ENCODE measurements around the gene WNT11. TPM values are rescaled to one million over a fixed set of nuclear protein-coding genes. Genes with fewer than 3 reads are reported as not detected.
A peak's percentile ranks its signal among the peaks of the same experiment; 100 is the strongest.

Gene WNT11
- total RNA-seq, 2 donors from 2014 or later, result 39.2 to 59.3 TPM

DNA sequence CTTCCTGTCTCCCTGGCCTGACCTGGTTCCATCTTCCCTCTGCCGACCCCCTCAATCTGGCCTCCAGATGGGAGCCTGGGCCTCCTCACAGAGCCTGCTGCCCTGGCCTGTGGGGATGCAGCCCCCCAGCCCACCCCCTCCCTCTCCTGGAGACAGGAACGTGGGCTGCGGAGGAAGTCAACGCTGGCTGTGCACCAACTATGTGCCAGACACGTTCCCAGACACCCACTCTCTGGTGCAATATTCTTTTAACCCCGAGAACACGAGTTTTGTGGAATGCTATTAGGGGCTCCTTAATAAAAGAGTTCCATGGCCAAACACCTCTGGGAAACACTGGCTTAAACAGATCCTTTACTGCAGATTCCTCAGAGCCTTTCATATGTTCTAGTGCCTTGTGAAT is 15.9 kb downstream of the WNT11 start:
- no peak for DNase-seq (ENCODE audit: low spot score)
- intact Hi-C loops (cut with DNase I), result no loop called here

GRCh38 chr11:76189682-76190081 is 16.6 kb downstream of the WNT11 start:
- intact Hi-C loops (cut with DNase I), result loop anchor here in 1 of 2 donors (5.0 kb wide), 1 partner anchor 282 kb away; no protein-coding TSS in a partner anchor
- DNase-seq (ENCODE audit: low spot score), result no peak

- intact Hi-C loops (cut with DNase I), result loop anchor here in 1 of 2 donors (5.0 kb wide), 1 partner anchor 282 kb away; no protein-coding TSS in a partner anchor
- DNase-seq (ENCODE audit: low spot score), result no peak
Observed at GRCh38 chr11:76188873-76189272, 17.4 kb downstream of the WNT11 start.

DNA sequence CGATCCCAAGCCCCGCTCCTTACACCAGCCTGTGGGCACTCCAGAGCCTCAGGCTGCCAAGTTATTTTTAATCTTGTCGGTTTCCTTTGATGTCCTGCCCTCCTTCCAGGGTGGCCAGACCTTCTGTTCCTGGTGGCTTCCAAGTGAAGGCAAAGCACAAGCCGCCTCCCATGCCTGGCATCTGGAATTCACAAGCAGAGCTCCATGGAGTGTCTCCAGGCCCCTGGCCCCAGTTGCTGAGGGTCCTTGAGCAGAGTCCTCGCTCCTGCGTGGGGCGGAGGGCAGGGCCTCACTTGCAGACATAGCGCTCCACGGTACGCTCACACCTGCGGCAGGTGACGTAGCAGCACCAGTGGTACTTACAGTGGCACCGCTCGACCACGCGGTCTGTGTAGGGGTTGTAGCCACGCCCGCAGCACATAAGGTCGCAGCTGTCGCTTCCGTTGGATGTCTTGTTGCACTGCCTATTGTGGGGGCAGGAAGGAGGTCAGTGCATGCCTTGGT is 19.5 kb downstream of the WNT11 start:
- intact Hi-C loops (cut with DNase I), result loop anchor here in 1 of 2 donors (5.0 kb wide), 1 partner anchor 280 kb away; no protein-coding TSS in a partner anchor
- DNase-seq (ENCODE audit: low spot score), result no peak

- DNase-seq (ENCODE audit: low spot score), result peak; percentile 89
- intact Hi-C loops (cut with DNase I), result loop anchor here in 1 of 2 donors (5.0 kb wide), 1 partner anchor 279 kb away; no protein-coding TSS in a partner anchor
Observed at GRCh38 chr11:76185931-76186401, 20.3 kb downstream of the WNT11 start.

DNA sequence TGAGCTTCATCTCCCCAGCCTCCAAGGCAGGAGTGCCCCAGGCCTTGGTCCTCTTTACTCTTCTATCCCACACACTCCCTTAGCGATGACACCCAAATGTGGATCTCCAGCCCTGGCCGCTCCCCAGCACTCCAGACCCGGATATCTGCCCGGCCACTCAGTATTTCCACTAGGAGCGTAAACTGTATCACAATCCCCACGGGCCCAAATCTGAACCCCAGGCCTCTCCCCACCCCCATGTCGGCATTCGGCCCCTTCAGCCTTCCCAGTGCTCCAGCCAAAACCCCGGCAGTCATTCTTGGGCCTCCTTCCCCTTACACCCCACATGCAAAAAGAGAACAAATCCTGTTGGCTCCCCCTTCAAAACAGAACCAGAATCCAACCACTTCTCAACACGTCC is 20.8 kb downstream of the WNT11 start:
- intact Hi-C loops (cut with DNase I), result loop anchor here in 1 of 2 donors (5.0 kb wide), 1 partner anchor 278 kb away; no protein-coding TSS in a partner anchor
- DNase-seq (ENCODE audit: low spot score), result no peak

GRCh38 chr11:76184551-76184993 is 21.7 kb downstream of the WNT11 start:
- DNase-seq (ENCODE audit: low spot score), result no peak
- intact Hi-C loops (cut with DNase I), result no loop called here

- intact Hi-C loops (cut with DNase I), result no loop called here
- no peak for DNase-seq (ENCODE audit: low spot score)
Observed at GRCh38 chr11:76181371-76181770, 24.9 kb downstream of the WNT11 start.

GRCh38 chr11:76179147-76179546 is 27.2 kb downstream of the WNT11 start:
- no peak for DNase-seq (ENCODE audit: low spot score)
- intact Hi-C loops (cut with DNase I), result no loop called here

DNA sequence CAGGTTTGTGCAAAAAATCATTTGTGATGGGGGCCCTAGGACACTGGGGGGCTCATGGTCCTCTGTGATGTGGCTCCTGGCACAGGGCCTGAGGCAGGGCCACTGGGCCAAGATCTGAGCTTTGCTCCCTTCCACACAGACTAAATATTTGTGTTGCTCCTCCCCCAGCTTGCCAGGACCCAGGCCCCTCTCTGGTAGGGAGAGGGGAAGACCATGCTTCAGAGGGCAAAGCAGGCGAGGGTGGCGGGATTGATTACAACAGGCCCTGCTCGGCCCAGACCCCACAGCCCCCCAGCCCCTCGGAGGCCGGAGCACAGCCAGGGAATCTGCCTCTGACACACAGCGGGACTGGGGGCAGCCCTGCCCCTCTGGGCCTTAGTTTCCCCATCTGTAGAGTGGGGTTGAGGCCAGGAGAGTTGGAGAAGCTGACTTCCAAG is 29.0 kb downstream of the WNT11 start:
- intact Hi-C loops (cut with DNase I), result no loop called here
- no peak for DNase-seq (ENCODE audit: low spot score)

DNA sequence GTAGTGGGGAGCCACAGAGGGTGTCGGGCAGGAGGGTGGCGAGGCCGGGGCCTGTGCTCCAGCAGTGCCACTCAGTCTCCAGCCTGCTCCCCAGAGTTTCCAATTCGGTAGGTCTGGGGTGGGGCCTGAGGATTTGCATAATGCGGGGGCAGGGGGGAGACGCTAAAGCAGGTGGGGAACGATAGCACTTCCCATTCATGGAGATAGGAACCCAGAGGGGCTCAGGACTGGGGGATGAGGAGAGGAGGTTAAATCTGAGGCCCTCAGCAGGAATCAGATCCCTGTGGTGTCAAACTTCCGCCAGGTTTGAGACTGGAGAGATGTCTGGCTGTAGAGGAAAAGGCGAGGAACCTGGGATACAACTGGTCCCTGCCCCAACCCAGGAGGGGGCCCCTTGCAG is 29.8 kb downstream of the WNT11 start:
- intact Hi-C loops (cut with DNase I), result loop anchor here in 1 of 2 donors (1.0 kb wide), 1 partner anchor 23 kb away; no protein-coding TSS in a partner anchor
- DNase-seq (ENCODE audit: low spot score), result no peak

- intact Hi-C loops (cut with DNase I), result loop anchor here in 1 of 2 donors (1.0 kb wide), 1 partner anchor 22 kb away; no protein-coding TSS in a partner anchor
- no peak for DNase-seq (ENCODE audit: low spot score)
Observed at GRCh38 chr11:76175783-76176182, 30.5 kb downstream of the WNT11 start.

DNA sequence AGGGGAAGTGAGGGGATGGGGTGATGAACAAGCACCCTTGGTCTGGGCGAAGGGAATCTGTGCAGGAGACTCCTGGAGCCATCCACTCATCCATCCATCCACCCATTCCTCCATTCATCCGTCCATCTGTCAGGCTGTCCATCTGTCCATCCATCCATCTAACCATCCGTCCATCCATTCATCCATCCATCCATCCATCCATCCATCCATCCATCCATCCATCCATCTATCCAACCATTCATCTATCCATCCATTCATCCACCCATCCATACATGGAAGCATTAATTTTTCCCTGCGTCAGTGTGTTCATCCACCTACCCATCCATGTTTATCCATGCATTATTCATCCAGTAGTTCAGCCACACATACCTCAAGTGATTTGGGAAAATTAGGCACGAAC is 32.0 kb downstream of the WNT11 start:
- intact Hi-C loops (cut with DNase I), result no loop called here
- no peak for DNase-seq (ENCODE audit: low spot score)

DNA sequence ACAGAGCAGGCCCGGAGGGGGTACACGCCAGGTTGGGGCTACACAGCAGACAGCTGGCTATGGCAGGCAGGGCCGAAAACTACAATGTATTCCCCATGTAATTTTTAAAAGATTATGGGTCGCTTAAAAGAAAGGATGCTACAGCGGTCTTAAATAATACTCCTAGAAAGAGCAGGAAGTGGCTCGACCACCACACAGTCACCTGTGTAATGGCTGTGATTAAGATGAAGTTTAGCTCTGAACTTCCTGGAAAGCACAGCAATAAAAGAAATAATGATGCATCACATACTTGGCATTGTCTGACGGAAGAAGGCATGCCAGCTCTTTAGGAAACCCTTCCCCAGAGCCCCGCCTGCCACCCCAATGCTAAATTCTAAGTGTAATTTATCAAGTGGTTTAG is 32.6 kb downstream of the WNT11 start:
- intact Hi-C loops (cut with DNase I), result no loop called here
- DNase-seq (ENCODE audit: low spot score), result no peak

DNA sequence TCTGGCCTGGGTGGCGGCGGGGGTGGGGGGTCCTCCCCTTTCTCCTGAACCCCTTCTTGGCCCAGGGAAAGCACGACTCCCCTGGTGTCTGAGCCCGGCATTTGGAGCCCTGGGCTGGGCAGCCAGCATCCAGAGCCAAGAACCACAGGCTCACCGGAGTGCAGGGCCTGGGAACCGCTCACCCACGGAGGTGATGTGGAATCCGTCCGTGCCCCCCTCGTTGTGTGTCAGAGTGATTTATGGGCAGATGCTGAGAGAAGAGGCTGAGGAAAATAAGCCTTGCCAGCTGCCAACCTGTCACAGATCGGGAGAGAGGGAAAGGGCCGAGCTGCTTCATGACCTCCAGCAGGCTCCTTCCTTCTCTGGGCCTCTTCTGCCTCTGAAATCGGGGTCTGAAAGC is 33.7 kb downstream of the WNT11 start:
- DNase-seq (ENCODE audit: low spot score), result no peak
- intact Hi-C loops (cut with DNase I), result no loop called here

DNA sequence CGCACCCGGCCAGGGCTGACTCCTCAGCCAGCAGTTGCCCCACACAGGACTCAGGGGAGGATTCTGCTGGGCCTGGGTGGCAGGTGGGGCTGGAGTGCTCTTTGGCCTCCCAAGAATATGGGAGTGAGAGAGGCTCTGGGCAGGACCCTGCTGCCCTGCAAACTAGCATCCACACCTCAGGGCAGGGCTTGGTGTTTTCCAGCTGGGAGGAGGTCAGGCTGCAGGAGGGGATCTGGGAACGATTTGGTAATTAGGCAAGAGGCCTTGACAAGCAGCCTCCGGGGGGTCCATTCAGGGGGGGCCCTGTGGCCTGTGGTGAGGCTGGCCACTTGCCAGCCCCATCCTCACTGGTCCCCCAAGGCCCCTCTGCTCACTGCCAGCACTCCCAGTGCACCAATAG is 35.8 kb downstream of the WNT11 start:
- DNase-seq (ENCODE audit: low spot score), result no peak

GRCh38 chr11:76169473-76169896 is 36.8 kb downstream of the WNT11 start:
- DNase-seq (ENCODE audit: low spot score), result no peak
- intact Hi-C loops (cut with DNase I), result no loop called here

More for the DNA sequence above, 35.8 kb downstream of the WNT11 start:
- intact Hi-C loops (cut with DNase I), result no loop called here

DNA sequence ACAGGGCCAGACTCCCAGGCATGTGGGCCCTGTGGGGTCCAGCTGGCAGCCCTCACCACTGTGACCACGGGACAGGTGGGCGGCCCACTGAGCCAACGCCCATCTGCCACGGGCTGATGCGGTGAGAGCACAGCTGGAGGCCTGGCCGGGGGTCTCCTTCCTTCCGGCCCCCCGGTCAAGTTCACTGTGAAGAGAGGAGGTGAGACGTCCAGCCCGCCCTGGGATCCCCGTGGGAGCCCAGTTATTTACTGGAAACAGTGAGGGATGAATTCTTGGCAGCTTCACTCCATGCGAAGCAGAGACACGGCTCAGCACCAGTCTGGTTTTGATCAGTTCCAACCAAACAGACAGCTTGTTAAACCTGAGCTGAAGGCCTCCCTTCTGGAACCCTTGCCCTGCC is 38.7 kb downstream of the WNT11 start:
- no peak for DNase-seq (ENCODE audit: low spot score)
- intact Hi-C loops (cut with DNase I), result no loop called here

DNA sequence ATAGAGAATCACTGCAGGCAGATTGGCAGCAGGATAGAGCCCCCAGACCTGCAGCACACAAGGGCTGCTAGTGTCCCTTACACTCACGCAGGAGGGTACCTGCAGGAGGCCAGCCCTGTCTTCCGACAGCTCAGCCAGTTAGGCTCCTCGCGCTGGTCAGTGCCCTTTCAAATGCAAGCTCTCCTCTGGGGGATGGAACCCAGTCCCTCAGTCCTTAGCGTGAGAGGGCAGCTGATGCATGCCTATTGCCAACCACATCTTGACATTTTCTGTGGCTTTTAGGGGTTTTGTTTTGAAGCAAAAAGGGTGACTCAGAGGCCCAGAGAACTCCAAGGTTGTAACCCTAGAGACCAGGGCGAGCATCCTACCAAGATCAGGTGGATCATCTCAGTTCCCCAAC is 40.0 kb downstream of the WNT11 start:
- DNase-seq (ENCODE audit: low spot score), result no peak
- intact Hi-C loops (cut with DNase I), result no loop called here

GRCh38 chr11:76164861-76165751 is 41.2 kb downstream of the WNT11 start:
- intact Hi-C loops (cut with DNase I), result loop anchor here in 1 of 2 donors (1.0 kb wide), 1 partner anchor 36 kb away; no protein-coding TSS in a partner anchor
- no peak for DNase-seq (ENCODE audit: low spot score)

Measured in posterior vena cava (tissue), 2 donors.